HepG2 (cell line): ENCODE results near the gene UCKL1. TPM values are rescaled to one million over a fixed set of nuclear protein-coding genes. Genes with fewer than 3 reads are reported as not detected.

ENCODE experiments used
- AGO2 ChIP-seq: fragments of 200-400 bp; formaldehyde crosslinking; optimal IDR thresholded peaks from 2 replicates; pipeline ENCODE3; 2017; ENCODE audit warnings: mild to moderate bottlenecking, low read depth, low read length, moderate library complexity
- ETV6 ChIP-seq: sonication (generic); formaldehyde crosslinking; conservative IDR thresholded peaks from 2 replicates; pipeline ENCODE4 v1.4.0; 2020; ENCODE audit warnings: missing genetic modification reagents
- FOXK1 ChIP-seq: sonication (generic); formaldehyde crosslinking; IDR thresholded peaks from 2 replicates; pipeline ENCODE4 v1.4.0; 2020; ENCODE audit warnings: low read depth, missing genetic modification reagents, borderline replicate concordance
- GTF2F1 ChIP-seq: fragments of 150-350 bp; IDR thresholded peaks from 2 replicates; pipeline ENCODE4 v1.6.1; 2014; ENCODE audit warnings: low read length
- KDM1A ChIP-seq: IDR thresholded peaks from 2 replicates; pipeline ENCODE4 v1.6.1; 2016; ENCODE audit warnings: missing compliant biosample characterization
- NFRKB ChIP-seq: fragments of 450-650 bp; IDR thresholded peaks from 2 replicates; pipeline ENCODE4 v1.6.1; 2017
- NKX3-1 ChIP-seq: sonication (generic); formaldehyde crosslinking; IDR thresholded peaks from 2 replicates; pipeline ENCODE4 v1.5.0; 2020; ENCODE audit warnings: missing genetic modification reagents
- PHB2 ChIP-seq: fragments of 450-650 bp; IDR thresholded peaks from 2 replicates; pipeline ENCODE4 v1.6.1; 2018; ENCODE audit not compliant: partially characterized antibody
- RARG ChIP-seq: sonication (generic); formaldehyde crosslinking; IDR thresholded peaks from 2 replicates; pipeline ENCODE4 v1.4.0; 2020; ENCODE audit warnings: low read depth, mild to moderate bottlenecking, missing genetic modification reagents
- RFX5 ChIP-seq: IDR thresholded peaks from 2 replicates; pipeline ENCODE4 v1.6.1; 2011; ENCODE audit warnings: low read depth, low read length, improper control_type of control experiment
- SIN3B ChIP-seq: fragments of 150-350 bp; IDR thresholded peaks from 2 replicates; pipeline ENCODE4 v1.6.1; 2014; ENCODE audit warnings: low read length
- TBX3 ChIP-seq: fragments of 450-650 bp; IDR thresholded peaks from 2 replicates; pipeline ENCODE4 v1.6.1; 2017; ENCODE audit warnings: antibody characterized with exemption, mild to moderate bottlenecking, inconsistent platforms, borderline replicate concordance
- ZBTB8A ChIP-seq: sonication (generic); formaldehyde crosslinking; IDR thresholded peaks from 2 replicates; pipeline ENCODE4 v1.4.0; 2020; ENCODE audit warnings: mild to moderate bottlenecking, low read depth, missing genetic modification reagents, borderline replicate concordance
- ZFP62 ChIP-seq: sonication (generic); formaldehyde crosslinking; IDR thresholded peaks from 2 replicates; pipeline ENCODE4 v1.4.0; 2020; ENCODE audit warnings: missing genetic modification reagents
- ZNF138 ChIP-seq: sonication (generic); formaldehyde crosslinking; IDR thresholded peaks from 2 replicates; pipeline ENCODE4 v1.5.0; 2020; ENCODE audit warnings: mild to moderate bottlenecking, low read depth, missing genetic modification reagents
- ZNF280D ChIP-seq: sonication (generic); formaldehyde crosslinking; IDR thresholded peaks from 2 replicates; pipeline ENCODE4 v1.5.1; 2020; ENCODE audit warnings: mild to moderate bottlenecking, missing genetic modification reagents
- ZNF468 ChIP-seq: sonication (generic); formaldehyde crosslinking; IDR thresholded peaks from 2 replicates; pipeline ENCODE4 v1.8.0; 2022; ENCODE audit warnings: mild to moderate bottlenecking, moderate library complexity, missing genetic modification reagents
- ZNF562 ChIP-seq: sonication (generic); formaldehyde crosslinking; IDR thresholded peaks from 2 replicates; pipeline ENCODE4 v1.8.0; 2022; ENCODE audit warnings: missing genetic modification reagents, borderline replicate concordance
- ZNF580 ChIP-seq: IDR thresholded peaks from 2 replicates; pipeline ENCODE4 v1.6.1; 2016; ENCODE audit warnings: low read depth, borderline replicate concordance
- ZNF652 ChIP-seq: IDR thresholded peaks from 2 replicates; pipeline ENCODE4 v1.6.1; 2016; ENCODE audit warnings: low read depth, borderline replicate concordance
- ZNF691 ChIP-seq: sonication (generic); formaldehyde crosslinking; IDR thresholded peaks from 2 replicates; pipeline ENCODE4 v1.4.0; 2020; ENCODE audit warnings: missing genetic modification reagents, low read depth, mild to moderate bottlenecking, borderline replicate concordance
- ZNF775 ChIP-seq: sonication (generic); formaldehyde crosslinking; IDR thresholded peaks from 2 replicates; pipeline ENCODE4 v1.4.0; 2020; ENCODE audit warnings: missing genetic modification reagents, mild to moderate bottlenecking, moderate library complexity, borderline replicate concordance
- polyA plus RNA-seq, 8 experiments: library from polyadenylated mRNA; depleted of rRNA in 3 of 8; stranded (reverse) in 7 of 8; unstranded in 1 of 8; fragments of >200 nt; fragmentation: Illumina TruSeq in 4 of 8; extraction: Trizol in 4 of 8; gene quantifications; 2 replicates each; pipeline versions ENCODE4 v1.2.1 to v1.2.3, GENCODE V29; 2011 to 2016; ENCODE audit warnings: low read depth in 4 of 8, missing spikeins in 1 of 8, mixed read lengths in 1 of 8; ENCODE audit not compliant: insufficient read depth in 1 of 8
- total RNA-seq, 5 experiments: library from RNA; depleted of rRNA; stranded (reverse); fragments of >200 nt; fragmentation: Illumina TruSeq; extraction: Trizol; gene quantifications; 2 replicates each; pipeline ENCODE4 v1.2.3, GENCODE V29; 2016; ENCODE audit warnings: low read depth in 1 of 5
- TF ChIP-seq, protein P1 (sequence below): sonication (generic); formaldehyde crosslinking; IDR thresholded peaks from 2 replicates; pipeline ENCODE4 v1.4.0; 2020; ENCODE audit warnings: missing genetic modification reagents

The UCKL1 gene
- total and polyA plus RNA-seq, 2 of the 13 experiments (the other 11 are each of a cell fraction or from before 2014, with no cell fraction given): 50.2 to 126 TPM

- TF ChIP-seq, protein P1, sequence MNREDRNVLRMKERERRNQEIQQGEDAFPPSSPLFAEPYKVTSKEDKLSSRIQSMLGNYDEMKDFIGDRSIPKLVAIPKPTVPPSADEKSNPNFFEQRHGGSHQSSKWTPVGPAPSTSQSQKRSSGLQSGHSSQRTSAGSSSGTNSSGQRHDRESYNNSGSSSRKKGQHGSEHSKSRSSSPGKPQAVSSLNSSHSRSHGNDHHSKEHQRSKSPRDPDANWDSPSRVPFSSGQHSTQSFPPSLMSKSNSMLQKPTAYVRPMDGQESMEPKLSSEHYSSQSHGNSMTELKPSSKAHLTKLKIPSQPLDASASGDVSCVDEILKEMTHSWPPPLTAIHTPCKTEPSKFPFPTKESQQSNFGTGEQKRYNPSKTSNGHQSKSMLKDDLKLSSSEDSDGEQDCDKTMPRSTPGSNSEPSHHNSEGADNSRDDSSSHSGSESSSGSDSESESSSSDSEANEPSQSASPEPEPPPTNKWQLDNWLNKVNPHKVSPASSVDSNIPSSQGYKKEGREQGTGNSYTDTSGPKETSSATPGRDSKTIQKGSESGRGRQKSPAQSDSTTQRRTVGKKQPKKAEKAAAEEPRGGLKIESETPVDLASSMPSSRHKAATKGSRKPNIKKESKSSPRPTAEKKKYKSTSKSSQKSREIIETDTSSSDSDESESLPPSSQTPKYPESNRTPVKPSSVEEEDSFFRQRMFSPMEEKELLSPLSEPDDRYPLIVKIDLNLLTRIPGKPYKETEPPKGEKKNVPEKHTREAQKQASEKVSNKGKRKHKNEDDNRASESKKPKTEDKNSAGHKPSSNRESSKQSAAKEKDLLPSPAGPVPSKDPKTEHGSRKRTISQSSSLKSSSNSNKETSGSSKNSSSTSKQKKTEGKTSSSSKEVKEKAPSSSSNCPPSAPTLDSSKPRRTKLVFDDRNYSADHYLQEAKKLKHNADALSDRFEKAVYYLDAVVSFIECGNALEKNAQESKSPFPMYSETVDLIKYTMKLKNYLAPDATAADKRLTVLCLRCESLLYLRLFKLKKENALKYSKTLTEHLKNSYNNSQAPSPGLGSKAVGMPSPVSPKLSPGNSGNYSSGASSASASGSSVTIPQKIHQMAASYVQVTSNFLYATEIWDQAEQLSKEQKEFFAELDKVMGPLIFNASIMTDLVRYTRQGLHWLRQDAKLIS: no peak
- TF ChIP-seq ZFP62 (CRISPR knock-in tag): no peak
- TF ChIP-seq ZNF580 (CRISPR knock-in tag): no peak
- no peak for TF ChIP-seq ZNF280D (CRISPR knock-in tag)
- TF ChIP-seq ZNF652: no peak
- TF ChIP-seq GTF2F1: no peak
- no peak for TF ChIP-seq PHB2
- no peak for TF ChIP-seq KDM1A (CRISPR knock-in tag)
- no peak for TF ChIP-seq ETV6
- peak; percentile 61; the same call in 1 of the 2 replicates for TF ChIP-seq ZNF691 (CRISPR knock-in tag)
- TF ChIP-seq FOXK1 (CRISPR knock-in tag): peak; percentile 58; the same call in 1 of the 2 replicates
- TF ChIP-seq RFX5: no peak
- peak; percentile 79; the same call in 1 of the 2 replicates for TF ChIP-seq ZNF468 (CRISPR knock-in tag)
- TF ChIP-seq TBX3: 0 out of 2 replicates have a peak, but pooled peaks have one; percentile 43
- TF ChIP-seq ZNF562 (CRISPR knock-in tag): no peak
- no peak for TF ChIP-seq ZNF138 (CRISPR knock-in tag)
- TF ChIP-seq SIN3B: no peak
- no peak for TF ChIP-seq RARG (CRISPR knock-in tag)
- TF ChIP-seq ZBTB8A (CRISPR knock-in tag): no peak
- TF ChIP-seq ZNF775: no peak
- no peak for TF ChIP-seq NKX3-1 (CRISPR knock-in tag)
- no peak for TF ChIP-seq AGO2
- TF ChIP-seq NFRKB: no peak
These were observed 16.3 kb upstream of the UCKL1 start (continued) for GRCh38 chr20:63972312-63973159.
